GM12878 (cell line): Measurements from ENCODE around the gene SF3B2. TPM values are rescaled to one million over a fixed set of nuclear protein-coding genes. Genes with fewer than 3 reads are reported as not detected.

Experiments
- ATAC-seq: fragments of 200-7000 bp; cut with Tn5 transposase; 3 replicates; pipeline ENCODE4 v1.9.1; 2020; ENCODE audit warnings: mild to moderate bottlenecking, moderate library complexity
- BruUV-seq: library from RNA; stranded (reverse); fragments of 400-500 nt; replicated peaks from 2 replicates; lab custom pipeline; 2021; lab: Mats Ljungman, UMichigan
- CTCF ChIA-PET: fragments of 300-600 bp; sonication (Branson Sonifier 250); formaldehyde crosslinking; extraction: SDS; loops from one replicate; lab custom pipeline; 2021; ENCODE audit warnings: inconsistent platforms; lab: Yijun Ruan, JAX
- POLR2A ChIA-PET: fragments of 350-600 bp; formaldehyde crosslinking; extraction: SDS; loops from one replicate; lab custom pipeline; 2021; ENCODE audit warnings: inconsistent platforms; lab: Charles Lee
- RAD21 ChIA-PET: fragments of 300-600 bp; sonication (Branson Sonifier 250); formaldehyde crosslinking; loops from one replicate; lab custom pipeline; 2023; ENCODE audit warnings: antibody characterized with exemption; ENCODE audit not compliant: unreplicated experiment; lab: Charles Lee
- SMC1A ChIA-PET: fragments of 300-600 bp; sonication (Branson Sonifier 250); formaldehyde crosslinking; loops from one replicate; lab custom pipeline; 2023; ENCODE audit not compliant: unreplicated experiment, uncharacterized antibody; lab: Charles Lee
- DNase-seq: peaks from one replicate; pipeline ENCODE4 v3.0.0-alpha.2; 2011; ENCODE audit warnings: low read depth, low spot score
- FAIRE-seq: peaks from 3 replicates; lab custom pipeline; 2011; peaks lifted over from hg19 to GRCh38; lab: Jason Lieb, UNC
- H2AFZ ChIP-seq: 2 replicates; pipeline ENCODE4 v1.6.0; 2011; ENCODE audit warnings: low read depth, low read length, control low read depth; ENCODE audit not compliant: control insufficient read depth
- H3K27ac ChIP-seq: 2 replicates; pipeline ENCODE4 v1.5.1; 2011; ENCODE audit warnings: control low read depth; ENCODE audit not compliant: control insufficient read depth, insufficient read depth
- H3K27me3 ChIP-seq, 2 experiments: replicated peaks in 1 of 2; 2 replicates each; pipeline versions ENCODE4 v1.6.0 to v1.6.1; 2011; ENCODE audit warnings: low read length in 1 of 2; ENCODE audit not compliant: control insufficient read depth in 2 of 2, insufficient read depth in 2 of 2
- H3K36me3 ChIP-seq, 2 experiments: 2 replicates each; pipeline ENCODE4 v1.5.1; 2011; ENCODE audit warnings: low read length in 1 of 2; ENCODE audit not compliant: control insufficient read depth in 2 of 2, insufficient read depth in 2 of 2
- H3K4me1 ChIP-seq: 2 replicates; pipeline ENCODE4 v1.6.1; 2011; ENCODE audit warnings: mild to moderate bottlenecking, low read length, moderate library complexity, mixed read lengths; ENCODE audit not compliant: control insufficient read depth, insufficient read depth
- H3K4me2 ChIP-seq: 2 replicates; pipeline ENCODE4 v1.6.0; 2011; ENCODE audit warnings: control low read depth; ENCODE audit not compliant: control insufficient read depth, insufficient read depth
- H3K4me3 ChIP-seq: fragments of 200-600 bp; sonication (generic); 2 replicates; pipeline ENCODE4 v1.5.1; 2016
- H3K79me2 ChIP-seq: 2 replicates; pipeline ENCODE4 v1.6.0; 2011; ENCODE audit warnings: low read length; ENCODE audit not compliant: control insufficient read depth, insufficient read depth
- H3K9ac ChIP-seq: 2 replicates; pipeline ENCODE4 v1.8.0; 2011; ENCODE audit warnings: low read length, control low read depth, mixed read lengths; ENCODE audit not compliant: control insufficient read depth, insufficient read depth
- H3K9me3 ChIP-seq: replicated peaks from 3 replicates; pipeline ENCODE4 v1.5.1; 2011; ENCODE audit warnings: mild to moderate bottlenecking, low read length; ENCODE audit not compliant: control insufficient read depth, insufficient read depth
- H4K20me1 ChIP-seq: 2 replicates; pipeline ENCODE4 v1.6.0; 2011; ENCODE audit not compliant: control insufficient read depth, insufficient read depth
- CREM ChIP-seq: IDR thresholded peaks from 2 replicates; pipeline ENCODE4 v1.6.1; 2014; ENCODE audit warnings: antibody characterized with exemption, low read depth
- ETV6 ChIP-seq, 2 experiments: fragments of 450-650 bp in 1 of 2; IDR thresholded peaks in 1 of 2; conservative IDR thresholded peaks in 1 of 2; 2 replicates each; pipeline ENCODE4 v1.6.1; 2014; ENCODE audit warnings: antibody characterized with exemption in 1 of 2, borderline replicate concordance in 1 of 2, low read depth in 1 of 2, mild to moderate bottlenecking in 1 of 2, moderate library complexity in 1 of 2
- IKZF1 ChIP-seq: fragments of 450-650 bp; conservative IDR thresholded peaks from 2 replicates; pipeline ENCODE4 v1.6.1; 2017; ENCODE audit warnings: antibody characterized with exemption, mild to moderate bottlenecking
- JUND ChIP-seq: IDR thresholded peaks from 2 replicates; pipeline ENCODE4 v1.6.1; 2012; ENCODE audit warnings: low read depth, mild to moderate bottlenecking, low read length, improper control_type of control experiment, moderate library complexity
- MTA2 ChIP-seq: fragments of 450-650 bp; IDR thresholded peaks from 2 replicates; pipeline ENCODE4 v1.6.1; 2016; ENCODE audit warnings: low read depth, mild to moderate bottlenecking, moderate library complexity
- SMAD1 ChIP-seq: fragments of 450-650 bp; IDR thresholded peaks from 2 replicates; pipeline ENCODE4 v1.6.1; 2018; ENCODE audit warnings: mild to moderate bottlenecking, low read depth; ENCODE audit not compliant: partially characterized antibody
- SPI1 ChIP-seq: IDR thresholded peaks from 2 replicates; pipeline ENCODE4 v1.6.1; 2011; ENCODE audit warnings: low read depth, mild to moderate bottlenecking, low read length, moderate library complexity, borderline replicate concordance; ENCODE audit not compliant: insufficient read depth
- WGBS: methylation state at CpG from one replicate; pipeline ENCODE4 v1.1.6; 2016; ENCODE audit warnings: low lambda C conversion rate; ENCODE audit not compliant: insufficient replicate concordance, insufficient coverage; ENCODE audit errors: missing lambda C conversion rate; 5-methylcytosine and 5-hydroxymethylcytosine counted together
- in situ Hi-C: fragments of 300-500 bp; cut with MboI; formaldehyde crosslinking; loops from 9 replicates; pipeline ENCODE4 v1.14.3; 2018; ENCODE audit warnings: mixed read lengths
- intact Hi-C: fragments of 100-400 bp; cut with micrococcal nuclease; formaldehyde crosslinking; loops from one replicate; pipeline ENCODE4 v1.14.2; 2022; ENCODE audit not compliant: unreplicated experiment
- polyA plus RNA-seq, 11 experiments: library from polyadenylated mRNA; depleted of rRNA in 4 of 11; unstranded in 6 of 11; stranded (reverse) in 5 of 11; fragments of >200 nt; fragmentation: Nextera tagmentation in 4 of 11; fragmentation: Illumina TruSeq in 1 of 11; extraction: Ambion mirVana in 4 of 11; extraction: Trizol in 1 of 11; gene quantifications; 1 replicate in 1 of 11; 2 replicates in 10 of 11; pipeline versions ENCODE4 v1.2.1 to v1.2.3, GENCODE V29; 2011 to 2016; ENCODE audit warnings: inconsistent platforms in 2 of 11, missing spikeins in 2 of 11, low read depth in 1 of 11
- total RNA-seq, 4 experiments: library from RNA; depleted of rRNA in 3 of 4; stranded (reverse); fragments of >200 nt in 3 of 4; fragmentation: Illumina TruSeq in 1 of 4; extraction: Trizol in 1 of 4; gene quantifications; 2 replicates each; pipeline versions ENCODE4 v1.2.1 to v1.2.3, GENCODE V29; 2013 to 2021
- TF ChIP-seq, protein P1 (sequence below): IDR thresholded peaks from 2 replicates; pipeline ENCODE4 v1.6.1; 2012; ENCODE audit warnings: low read depth, low read length, improper control_type of control experiment
- TF ChIP-seq, protein P2 (sequence below): IDR thresholded peaks from 2 replicates; pipeline ENCODE4 v1.6.1; 2012; ENCODE audit warnings: low read depth, low read length, improper control_type of control experiment

Gene SF3B2
- total and polyA plus RNA-seq, 10 of the 15 experiments (the other 5 are each of a cell fraction or from before 2014, with no cell fraction given) = 56.3 to 245 (median 144) TPM

DNA sequence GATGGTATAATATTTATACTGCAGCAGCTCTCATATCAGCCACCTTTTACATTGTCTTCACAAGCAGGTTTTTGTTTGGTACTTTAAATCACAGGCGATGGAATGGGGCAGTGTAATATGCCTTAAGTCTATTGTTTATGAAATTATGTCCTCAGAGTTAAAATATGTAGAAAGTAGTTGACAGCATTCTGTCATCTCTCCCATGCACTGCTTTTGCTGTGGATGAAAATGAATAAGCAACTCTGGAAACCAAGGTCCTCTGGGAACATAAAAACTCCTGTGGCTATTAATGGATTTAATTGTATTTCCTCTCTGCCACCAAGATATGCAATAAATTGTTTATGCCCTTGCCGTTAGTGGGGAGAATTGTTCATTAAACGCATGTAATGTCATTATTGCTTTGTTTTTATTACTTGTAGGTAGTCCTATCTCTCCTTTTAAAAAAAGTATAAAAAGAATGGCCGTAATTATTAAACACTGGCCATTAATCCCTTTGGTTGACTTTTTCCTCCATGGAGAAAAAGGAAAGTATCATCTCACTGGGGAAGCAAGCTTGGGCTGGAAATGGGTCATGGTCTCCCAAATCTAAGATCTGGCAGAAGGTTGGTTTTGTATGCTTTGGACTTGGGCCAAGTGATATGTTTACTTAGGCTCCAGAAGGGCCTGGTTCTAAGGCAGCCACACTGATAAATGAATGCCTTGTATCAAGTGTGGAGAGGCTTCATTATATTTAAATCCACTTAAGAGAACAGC, 31.0 kb downstream of the SF3B2 start:
- Histone ChIP-seq H3K27me3 (no peaks in the 10 kb centered on the region), H3K27ac (no peak overlapping the region), H3K4me1 (peaks cover 31% of the 10 kb centered on the region), H4K20me1 (no peaks in the 10 kb centered on the region; the same call in 1 of the 2 replicates), H3K36me3 (peaks cover 0 to 6% of the 10 kb centered on the region in 2 experiments; a peak in 1 of 4 replicates), H3K4me3 (no peak overlapping the region), H2AFZ (no peak overlapping the region), H3K9ac (no peak overlapping the region), H3K9me3 (no peaks in the 10 kb centered on the region), H3K79me2 (peaks cover 76% of the 10 kb centered on the region), H3K4me2 (no peak overlapping the region)
- no peak for ATAC-seq
- in situ Hi-C loops = no loop called here
- CTCF ChIA-PET = interaction anchor here (1.5 to 20.0 kb wide), 2 partner anchors 38 to 52 kb away, joined by 4 to 195 read pairs; no protein-coding TSS in a partner anchor
- intact Hi-C loops = no loop called here
- DNase-seq = no peak
- BruUV-seq = no TSS peak
- WGBS = 81% methylated on average over 4 of the region's 4 CpGs
- SMC1A ChIA-PET = interaction anchor here (17.7 kb wide), 1 partner anchor 32 kb away, joined by 265 read pairs; no protein-coding TSS in a partner anchor
- TF ChIP-seq ETV6 (conservative IDR thresholded peaks at IDR 0.05 in 1 of 2, IDR thresholded peaks at IDR 0.05 in 1 of 2; ENCODE audit: borderline replicate concordance in 1 of 2, low read depth in 1 of 2) = no peak
- no peak for TF ChIP-seq CREM
- POLR2A ChIA-PET = interaction anchor here (0.7 to 2.4 kb wide), 4 partner anchors 11 to 37 kb away, joined by 3 to 10 read pairs (median 4); no protein-coding TSS in a partner anchor
- RAD21 ChIA-PET = interaction anchor here (1.0 to 4.2 kb wide), 2 partner anchors 11 to 43 kb away, joined by 3 to 20 read pairs; partner anchors contain the start of gene PACS1
- no peak for FAIRE-seq

DNA sequence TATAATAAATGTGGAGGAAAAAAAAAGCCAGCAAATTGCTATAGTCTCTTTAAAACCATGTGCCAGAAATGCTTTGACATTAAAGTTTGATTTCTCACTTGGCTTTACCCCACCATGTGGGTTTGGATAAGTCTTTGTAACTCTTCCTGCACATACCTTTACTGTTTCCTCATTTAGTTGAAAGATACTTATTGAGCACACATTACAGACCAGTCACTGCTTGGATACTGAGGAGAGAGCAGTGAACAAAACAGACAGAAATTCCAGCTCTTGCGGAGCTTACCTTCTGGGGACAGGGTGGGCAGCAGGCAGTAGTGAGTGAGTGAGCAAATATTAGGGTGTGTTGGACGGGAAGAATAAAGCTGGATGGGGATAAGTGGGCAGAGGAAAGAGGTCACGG, 31.6 kb downstream of the SF3B2 start:
- TF ChIP-seq SPI1 (no peak), JUND (no peak), SMAD1 (no peak), IKZF1 (no peak), MTA2 (no peak)
- TF ChIP-seq, protein P1, sequence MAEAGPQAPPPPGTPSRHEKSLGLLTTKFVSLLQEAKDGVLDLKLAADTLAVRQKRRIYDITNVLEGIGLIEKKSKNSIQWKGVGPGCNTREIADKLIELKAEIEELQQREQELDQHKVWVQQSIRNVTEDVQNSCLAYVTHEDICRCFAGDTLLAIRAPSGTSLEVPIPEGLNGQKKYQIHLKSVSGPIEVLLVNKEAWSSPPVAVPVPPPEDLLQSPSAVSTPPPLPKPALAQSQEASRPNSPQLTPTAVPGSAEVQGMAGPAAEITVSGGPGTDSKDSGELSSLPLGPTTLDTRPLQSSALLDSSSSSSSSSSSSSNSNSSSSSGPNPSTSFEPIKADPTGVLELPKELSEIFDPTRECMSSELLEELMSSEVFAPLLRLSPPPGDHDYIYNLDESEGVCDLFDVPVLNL = no peak
- TF ChIP-seq, protein P2, sequence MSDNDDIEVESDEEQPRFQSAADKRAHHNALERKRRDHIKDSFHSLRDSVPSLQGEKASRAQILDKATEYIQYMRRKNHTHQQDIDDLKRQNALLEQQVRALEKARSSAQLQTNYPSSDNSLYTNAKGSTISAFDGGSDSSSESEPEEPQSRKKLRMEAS = no peak
- DNase-seq (no peak), FAIRE-seq (no peak), ATAC-seq (no peak)
- no TSS peak for BruUV-seq
- peaks cover 0 to 6% of the 10 kb centered on the region in 2 experiments; a peak in 1 of 4 replicates for H3K36me3 ChIP-seq
- RAD21 ChIA-PET = interaction anchor here (1.0 kb wide), 1 partner anchor 43 kb away, joined by 3 read pairs; no protein-coding TSS in a partner anchor
- H3K4me1 ChIP-seq = peaks cover 34% of the 10 kb centered on the region
- H3K4me3 ChIP-seq = no peak overlapping the region
- no peak overlapping the region for H2AFZ ChIP-seq
- H3K9ac ChIP-seq = no peak overlapping the region
- no peak overlapping the region for H3K4me2 ChIP-seq
- H3K27me3 ChIP-seq = no peaks in the 10 kb centered on the region
- H3K9me3 ChIP-seq = no peaks in the 10 kb centered on the region
- intact Hi-C loops (no loop called here), in situ Hi-C loops (no loop called here)
- CTCF ChIA-PET = interaction anchor here (1.5 kb wide), 1 partner anchor 38 kb away, joined by 4 read pairs; no protein-coding TSS in a partner anchor
- 78% methylated on average over 3 of the region's 3 CpGs for WGBS
- peaks cover 77% of the 10 kb centered on the region for H3K79me2 ChIP-seq
- no peak overlapping the region for H3K27ac ChIP-seq
- H4K20me1 ChIP-seq = no peaks in the 10 kb centered on the region; the same call in 1 of the 2 replicates
- POLR2A ChIA-PET = interaction anchor here (0.8 to 2.4 kb wide), 4 partner anchors 19 to 36 kb away, joined by 3 to 10 read pairs (median 4); no protein-coding TSS in a partner anchor
- SMC1A ChIA-PET = interaction anchor here (0.9 to 1.3 kb wide), 2 partner anchors 20 to 32 kb away, joined by 3 to 6 read pairs; no protein-coding TSS in a partner anchor
